NCI-H2107 (cell line): ENCODE data around the gene AGAP2.
A peak's percentile ranks its signal among the peaks of the same experiment; 100 is the strongest.
"Not testable (repeated sequence)": the region's sequence is repeated elsewhere in the genome, so short reads cannot be mapped to it uniquely, and the experiment has no call there.

Experiments used
- DNase-seq: peaks from one replicate; lab custom pipeline; 2025; lab: John Stamatoyannopoulos, UW

AGAP2 gene

GRCh38 chr12:57694459-57695019, 44.0 kb downstream of the AGAP2 start:
- DNase-seq, result peak; percentile 40

DNA sequence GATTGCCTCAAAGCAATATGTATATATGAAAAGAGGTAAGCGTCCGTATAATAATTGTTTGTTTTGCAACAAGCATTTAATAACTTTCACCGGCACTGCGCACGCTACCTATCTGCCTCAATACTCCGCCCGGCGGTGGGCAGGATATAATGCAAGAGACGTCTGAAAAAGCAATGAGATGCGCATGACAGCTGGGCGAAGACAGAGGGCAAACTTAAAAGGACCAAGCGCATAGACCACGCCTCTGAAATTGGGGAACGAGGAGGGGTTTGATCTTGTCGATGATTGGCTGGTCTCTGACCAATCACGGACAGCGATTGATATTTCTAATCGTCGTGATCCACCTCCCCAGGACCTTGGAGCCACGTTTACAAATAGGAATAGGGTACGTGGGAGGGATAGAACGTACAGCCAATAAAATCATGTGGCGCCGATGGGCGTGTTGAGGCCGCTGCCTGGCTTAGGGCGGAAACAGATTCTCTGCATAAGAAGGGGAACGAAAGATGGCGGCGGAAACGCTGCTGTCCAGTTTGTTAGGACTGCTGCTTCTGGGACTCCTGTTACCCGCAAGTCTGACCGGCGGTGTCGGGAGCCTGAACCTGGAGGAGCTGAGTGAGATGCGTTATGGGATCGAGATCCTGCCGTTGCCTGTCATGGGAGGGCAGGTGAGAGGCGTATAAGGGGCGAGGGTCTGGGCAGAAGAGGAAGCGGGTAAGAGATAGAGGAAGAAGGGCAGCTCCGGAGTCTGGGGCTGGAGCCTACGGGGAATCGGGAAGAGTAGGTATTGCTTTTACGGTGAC, 44.7 kb downstream of the AGAP2 start, which contains the start of gene OS9:
Gene OS9, plus strand, starts transcription at position 474 of the 800 bp plus-strand sequence. Its CDS starts 30 bp downstream, at position 504.
- DNase-seq, result peak; percentile 97

- no peak for DNase-seq
Measured at GRCh38 chr12:57693317-57693658, 45.3 kb downstream of the AGAP2 start.

GRCh38 chr12:57692500-57692899, 46.0 kb downstream of the AGAP2 start:
- no peak for DNase-seq

DNA sequence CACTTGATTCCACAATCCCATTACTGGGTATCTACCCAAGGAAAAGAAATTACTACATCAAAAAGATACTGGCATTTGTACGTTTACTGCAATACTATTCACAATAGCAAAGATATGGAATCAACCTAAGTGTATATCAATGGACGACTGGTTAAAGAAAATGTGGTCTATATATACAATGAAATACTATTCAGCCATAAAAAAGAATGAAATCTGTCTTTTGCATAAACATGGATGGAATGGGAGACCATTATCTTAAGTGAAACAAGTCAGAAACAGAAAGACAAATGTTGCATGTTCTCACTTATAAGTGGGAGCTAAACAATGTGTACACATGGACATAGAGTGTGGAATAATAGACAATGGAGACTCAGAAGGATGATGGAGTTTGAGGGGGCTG, 49.6 kb downstream of the AGAP2 start:
- DNase-seq, result no peak

- no peak for DNase-seq
Measured at GRCh38 chr12:57687862-57688261, 50.7 kb downstream of the AGAP2 start.

DNA sequence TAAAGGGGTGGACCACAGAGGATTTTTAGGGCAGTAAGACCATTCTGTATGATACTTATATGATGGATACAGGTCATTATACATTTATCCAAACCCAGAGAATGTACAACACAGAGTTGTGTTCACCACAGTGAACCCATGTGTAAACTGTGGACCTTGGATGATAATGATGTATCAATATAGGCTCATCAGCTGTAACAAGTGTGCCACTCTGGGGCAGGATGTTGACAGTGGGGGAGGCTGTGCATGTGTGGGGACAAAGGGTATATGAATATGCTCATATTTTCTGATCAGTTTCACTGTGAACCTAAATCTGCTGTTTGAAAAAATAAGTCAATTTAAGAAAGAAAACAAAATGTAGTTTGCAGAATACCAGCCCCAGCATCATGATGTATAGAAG, 58.8 kb downstream of the AGAP2 start:
- no peak for DNase-seq

DNA sequence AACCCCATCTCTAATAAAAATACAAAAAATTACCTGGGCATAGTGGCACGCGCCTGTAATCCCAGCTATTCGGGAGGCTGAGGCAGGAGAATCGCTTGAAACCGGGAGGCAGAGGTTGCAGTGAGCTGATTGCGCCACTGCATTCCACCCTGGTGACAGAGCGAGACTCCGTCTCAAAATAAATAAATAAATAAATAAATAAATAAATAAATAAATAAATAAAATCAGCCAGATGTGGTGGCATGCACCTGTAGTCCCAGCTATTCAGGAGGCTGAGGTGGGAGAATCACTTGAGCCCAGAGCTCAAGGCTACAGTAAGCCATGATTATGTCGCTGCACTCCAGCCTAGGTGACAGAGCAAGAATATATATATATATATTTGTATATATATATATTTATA, 60.6 kb downstream of the AGAP2 start:
- not testable (repeated sequence) for DNase-seq

- DNase-seq, result no peak
Measured at GRCh38 chr12:57674691-57675090, 63.9 kb downstream of the AGAP2 start.
